Measurements from ENCODE around the gene C20orf141.

- TF ChIP-seq EZH2 (IDR thresholded peaks at IDR 0.05; ENCODE audit: borderline replicate concordance, low read depth, low read length, poor library complexity, severe bottlenecking) (no peak), CTCF (conservative IDR thresholded peaks at IDR 0.05; ENCODE audit: low read depth, low read length) (no peak)
Measured at GRCh38 chr20:2840138-2840966, 25.6 kb downstream of the C20orf141 start, which contains the start of the genes PCED1A and VPS16.

Measured in A673 (cell line).